ENCODE measurements around the gene GART.

DNA sequence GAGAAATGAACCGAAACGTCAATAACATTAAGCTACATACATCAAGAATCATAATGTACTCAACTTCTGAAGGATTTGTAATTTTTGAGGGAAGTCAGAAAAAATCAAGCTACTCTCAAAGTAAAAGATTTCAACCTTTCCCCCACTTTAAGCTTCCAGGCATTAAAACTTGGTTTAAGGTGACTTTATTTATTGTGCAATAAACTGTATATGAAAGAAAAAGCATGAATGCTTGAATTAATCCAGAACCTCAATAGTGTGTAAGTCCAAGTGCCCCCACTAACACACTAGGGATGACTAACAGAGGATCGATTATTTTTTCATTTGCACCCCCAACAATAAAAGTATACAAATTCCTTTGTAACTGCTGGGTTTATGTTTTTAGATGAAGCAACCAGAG lies 10.9 kb downstream of the GART start:
- TF ChIP-seq ZNF274 (IDR thresholded peaks at IDR 0.05; ENCODE audit: low read depth, low read length), result no peak
- no peak for TF ChIP-seq SUZ12 (IDR thresholded peaks at IDR 0.05; ENCODE audit: extremely low read depth, insufficient read depth, insufficient read length)
